Kidney glomerular epithelial cell (primary cell): Measurements from ENCODE around the gene DCAF11.
A peak's percentile ranks its signal among the peaks of the same experiment; 100 is the strongest.

Source experiments
- DNase-seq: peaks from one replicate; lab custom pipeline; 2025; lab: John Stamatoyannopoulos, UW

The DCAF11 gene

DNA sequence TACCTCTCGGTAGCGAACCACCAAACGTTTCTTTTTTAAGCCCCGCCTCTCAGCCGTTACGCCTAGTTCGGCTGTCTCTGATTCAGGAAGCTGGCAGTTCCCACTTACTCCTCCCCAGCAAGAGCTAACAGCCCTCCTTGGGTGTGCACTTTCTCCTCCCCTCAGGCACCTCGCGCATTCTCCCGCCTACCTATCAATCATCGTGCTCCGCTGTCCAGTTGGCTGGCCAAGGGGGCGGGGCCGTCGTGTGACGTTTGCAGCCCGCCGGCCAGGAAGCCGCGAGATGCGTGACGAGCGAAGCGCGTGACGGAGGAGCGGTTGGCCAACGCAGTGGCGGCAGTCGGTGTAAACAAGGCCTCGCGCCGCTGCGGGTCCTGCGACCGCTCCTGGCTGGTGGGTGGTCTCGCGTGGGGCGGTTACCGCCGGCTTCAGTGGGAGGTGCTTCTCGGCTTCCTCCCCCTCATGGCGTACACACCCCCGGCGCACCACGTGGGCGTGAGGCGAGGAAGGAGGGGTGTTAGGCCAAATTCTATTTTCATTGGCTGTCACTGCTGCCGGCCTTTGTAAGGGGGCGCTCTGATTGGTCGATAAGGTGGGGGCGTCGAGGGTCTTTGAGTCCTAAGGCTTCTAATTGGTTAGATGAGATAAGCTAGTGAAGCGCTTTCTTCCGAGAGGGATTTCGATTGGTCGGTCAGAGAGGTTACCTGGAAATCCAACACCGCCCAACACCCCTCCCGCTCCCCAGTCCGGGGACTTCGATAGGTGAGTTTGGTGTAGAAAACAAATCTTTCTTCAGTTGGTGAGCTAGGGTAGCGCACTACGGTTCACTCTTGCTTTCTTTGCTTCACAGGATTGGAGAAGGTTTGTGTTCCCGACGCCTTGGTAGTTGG, at the start of gene DCAF11, which contains the start of gene NRL:
DCAF11 (plus strand) TSS at position 246 of the 890 bp plus-strand sequence. CDS start 818 bp downstream, outside the sequence.
NRL (minus strand) TSS at position 418 of the 890 bp plus-strand sequence. CDS start 32,101 bp downstream, outside the sequence.
- peak; percentile 100 for DNase-seq

DNA sequence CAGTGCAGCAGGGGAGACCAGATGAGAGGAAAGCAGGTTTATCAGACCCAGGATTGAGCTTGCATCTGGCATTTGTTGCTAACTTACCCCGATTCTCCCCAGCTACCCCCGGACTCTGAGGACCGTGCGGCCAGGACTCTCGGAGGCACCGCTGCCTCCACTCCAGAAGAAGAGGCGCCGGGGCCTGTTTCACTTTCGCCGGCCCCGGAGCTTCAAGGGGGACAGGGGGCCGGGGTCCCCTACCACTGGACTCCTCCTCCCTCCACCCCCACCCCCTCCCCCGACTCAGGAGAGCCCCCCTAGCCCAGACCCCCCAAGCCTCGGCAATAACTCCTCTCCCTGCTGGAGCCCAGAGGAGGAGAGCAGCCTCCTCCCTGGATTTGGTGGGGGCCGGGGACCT, 49.7 kb upstream of the DCAF11 start:
- no peak for DNase-seq

DNA sequence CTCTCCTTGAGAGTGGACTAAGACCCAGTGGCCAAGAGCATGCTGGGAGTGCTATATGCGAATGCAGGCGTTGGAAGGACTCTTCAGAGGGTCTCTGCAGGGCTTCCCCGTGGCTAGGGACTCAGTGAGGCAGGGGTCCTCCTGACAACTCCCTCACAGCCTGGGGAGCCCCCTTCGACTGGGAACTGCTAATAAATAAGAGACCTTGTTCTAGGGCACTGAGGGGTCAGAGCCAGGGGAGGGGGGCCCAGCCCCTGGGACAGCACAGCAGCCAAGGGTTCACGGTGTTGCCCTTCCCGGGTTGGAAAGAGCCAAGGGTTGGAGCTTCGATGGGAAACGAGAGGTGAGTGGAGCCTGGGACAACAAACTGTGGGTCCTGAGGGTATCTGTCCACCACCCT, 49.2 kb upstream of the DCAF11 start:
- no peak for DNase-seq

DNA sequence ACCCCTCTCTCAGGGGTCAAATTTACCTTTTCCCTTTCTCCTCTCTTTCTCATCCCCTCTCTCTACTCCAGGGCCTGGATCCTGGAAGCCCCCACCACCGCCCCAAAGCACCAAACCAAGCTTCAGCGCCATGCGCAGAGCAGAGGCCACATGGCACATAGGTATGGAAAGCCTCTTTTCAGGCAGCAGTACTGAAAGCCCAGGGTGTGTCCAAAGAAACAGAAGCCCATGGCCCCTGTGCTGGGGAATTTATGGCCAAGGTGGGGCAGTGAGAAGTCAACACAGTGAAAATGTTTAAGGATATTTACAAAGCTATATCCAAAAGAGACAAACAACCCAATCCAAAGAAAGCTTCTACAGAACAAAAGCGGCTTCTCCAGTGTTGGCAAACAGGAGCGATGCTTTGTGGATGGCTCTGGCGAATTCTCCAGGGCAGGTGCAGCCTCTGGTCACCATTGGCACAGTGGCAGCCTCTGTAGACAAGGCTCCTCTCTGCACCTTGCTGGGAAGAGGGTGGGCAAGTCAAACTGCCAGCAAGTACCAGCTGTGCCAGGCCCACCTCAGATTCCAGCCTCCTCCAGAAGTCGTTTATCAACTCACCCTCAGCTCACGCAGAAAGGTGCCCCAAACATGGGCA, 48.0 kb upstream of the DCAF11 start:
- no peak for DNase-seq

DNA sequence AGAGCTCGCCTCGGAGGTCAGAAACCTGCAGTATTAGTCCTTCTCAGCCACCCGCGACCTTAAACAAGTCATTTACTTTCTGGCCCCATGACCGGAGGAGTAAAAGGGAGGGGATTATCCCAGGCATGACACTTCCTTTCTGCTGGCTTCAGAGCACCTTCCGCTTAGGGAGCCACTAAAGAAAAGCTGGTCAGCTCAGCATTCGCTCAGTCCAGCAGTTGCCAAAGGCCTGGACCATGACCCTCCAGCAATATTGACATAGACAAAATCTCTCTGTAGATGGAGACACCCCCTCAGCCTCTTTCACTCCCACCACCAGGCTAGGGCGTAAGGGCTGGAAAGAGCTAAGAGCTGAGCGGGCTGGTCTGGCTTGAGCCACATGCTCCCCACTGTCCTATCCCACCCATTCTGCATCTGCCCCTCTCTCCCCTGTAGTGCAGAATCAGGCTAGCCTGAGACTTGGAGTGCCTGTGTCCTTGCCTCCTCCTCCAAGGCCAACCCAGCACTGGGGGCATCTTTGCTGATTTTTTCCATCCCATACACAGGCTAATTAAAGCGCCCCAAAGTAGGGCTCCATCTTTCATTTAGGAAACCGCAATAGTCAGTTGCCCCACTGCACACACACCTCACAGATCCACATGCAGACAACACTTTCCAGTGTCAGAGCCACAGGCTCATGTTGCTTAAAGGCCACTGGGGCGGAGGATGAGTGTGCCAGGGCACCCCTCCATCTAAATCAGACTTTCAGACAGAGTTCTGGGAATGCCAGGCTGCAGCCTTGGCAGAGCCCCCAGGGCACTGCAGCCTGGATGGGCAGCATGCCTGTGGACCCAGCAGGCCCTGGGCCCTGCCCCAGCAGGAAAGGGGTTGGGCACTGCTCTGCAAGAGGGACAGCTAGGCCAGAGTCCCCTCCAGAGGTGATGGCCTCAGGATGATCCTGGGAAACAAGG, 47.2 kb upstream of the DCAF11 start:
- no peak for DNase-seq

DNA sequence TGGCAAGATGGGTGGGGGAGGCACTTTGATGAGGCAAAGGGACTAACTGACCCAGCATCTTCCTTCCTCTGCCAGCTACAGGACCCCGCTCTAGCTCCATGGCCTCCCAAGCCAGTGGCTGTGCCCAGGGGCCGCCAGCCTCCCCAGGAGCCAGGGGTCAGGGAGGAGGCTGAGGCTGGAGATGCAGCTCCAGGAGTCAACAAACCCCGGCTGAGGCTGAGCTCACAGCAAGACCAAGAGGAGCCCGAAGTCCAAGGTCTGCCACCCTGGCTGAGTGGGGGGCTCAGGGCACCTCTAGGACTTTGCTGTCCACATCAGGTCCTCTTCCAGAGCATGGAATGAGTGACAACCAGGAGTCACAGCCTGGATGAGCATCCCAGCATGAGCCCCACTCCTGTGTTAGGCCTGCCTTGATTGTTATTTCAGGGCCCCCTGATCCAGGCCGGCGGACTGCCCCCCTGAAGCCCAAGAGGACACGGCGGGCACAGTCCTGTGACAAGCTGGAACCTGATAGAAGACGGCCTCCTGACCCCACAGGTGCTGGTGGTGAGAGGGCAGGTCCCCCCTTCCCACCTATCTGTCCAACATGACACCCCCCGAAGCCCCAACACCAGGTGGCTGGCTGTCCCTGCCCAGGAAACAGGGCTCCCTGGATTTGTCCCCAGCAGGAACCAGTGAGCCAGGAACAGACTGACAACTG, 45.7 kb upstream of the DCAF11 start:
- no peak for DNase-seq

DNA sequence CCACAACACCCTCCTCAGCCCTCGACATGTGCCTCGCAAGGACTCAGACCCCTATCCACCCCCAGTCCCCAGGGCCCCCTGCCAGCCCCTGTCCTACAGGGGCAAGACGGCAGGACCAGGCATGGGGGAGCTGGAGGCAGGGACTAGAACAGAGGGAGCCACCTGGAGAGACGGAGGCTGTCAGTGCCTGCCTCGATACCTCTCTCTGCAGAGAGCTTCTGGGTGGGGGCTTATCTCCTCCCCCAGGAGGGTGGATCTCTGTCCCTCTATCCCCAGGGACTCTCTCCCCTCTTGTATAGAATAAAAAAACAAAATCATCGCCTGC, 45.2 kb upstream of the DCAF11 start:
- DNase-seq, result no peak

DNA sequence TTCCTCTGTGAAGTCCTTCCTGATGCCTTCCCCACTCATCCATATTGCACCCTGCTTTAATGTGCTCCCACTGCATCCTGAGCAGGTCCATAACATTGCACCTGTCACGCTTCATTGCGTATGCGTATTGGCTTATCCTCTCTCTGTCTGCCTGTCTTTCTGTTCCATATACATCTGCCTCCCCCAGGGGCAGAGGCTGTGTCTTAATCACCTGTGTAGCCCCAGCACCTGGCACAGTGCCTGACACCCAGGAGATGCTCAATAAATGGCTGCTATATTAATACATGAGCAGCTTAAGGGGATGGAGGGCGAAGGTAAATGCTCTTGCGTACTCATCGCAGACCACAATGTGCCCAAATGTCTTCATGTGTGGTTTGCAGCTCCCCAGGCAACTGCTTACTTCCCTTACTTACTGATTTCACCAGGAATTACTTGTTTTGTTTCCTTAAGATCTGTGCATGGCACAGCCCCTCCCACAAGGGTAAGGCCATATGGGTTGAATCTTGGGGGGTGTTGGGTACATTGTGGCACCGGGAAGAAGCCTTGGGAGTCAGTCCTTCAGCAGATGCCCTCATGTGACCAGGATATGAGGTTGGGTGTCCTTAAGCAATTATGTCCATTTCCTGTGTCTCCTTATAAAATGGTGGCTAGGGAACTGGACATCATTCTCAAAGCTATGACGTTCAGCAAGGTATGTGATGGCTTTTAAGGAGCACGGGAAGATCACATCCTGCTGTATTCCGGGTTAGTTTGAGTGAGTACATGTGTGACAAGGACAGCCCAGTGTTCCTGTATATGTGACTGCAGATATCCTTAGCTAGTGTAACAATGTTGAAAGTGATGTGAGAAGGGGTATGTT, 44.1 kb upstream of the DCAF11 start:
- no peak for DNase-seq

DNA sequence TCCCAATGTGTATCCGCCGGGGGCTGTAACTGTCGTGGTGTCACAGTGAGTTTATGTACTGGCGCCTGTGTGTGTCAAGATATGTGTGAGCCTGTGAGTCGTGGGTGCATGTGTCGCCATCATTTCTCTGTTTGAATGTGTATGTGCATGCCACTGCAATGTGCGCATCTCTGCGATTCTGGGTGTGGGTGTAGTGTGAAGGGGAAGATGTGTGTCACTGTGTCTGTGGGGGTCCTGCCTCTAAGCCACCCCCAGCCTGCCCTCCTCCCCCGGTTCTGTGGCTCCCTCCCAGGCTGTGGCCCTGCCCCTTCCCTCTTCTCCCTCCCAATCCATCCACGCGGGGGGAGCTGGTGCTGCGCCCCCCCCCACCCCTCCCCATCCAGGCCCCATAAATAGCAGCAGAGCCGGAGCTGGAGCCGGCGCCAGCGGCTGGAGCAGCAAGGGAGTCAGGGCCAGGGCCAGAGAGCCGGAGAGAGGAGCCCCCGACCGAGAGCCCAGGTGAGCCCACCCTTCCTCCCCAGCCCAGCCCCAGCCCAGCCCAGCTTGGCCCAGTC, 43.4 kb upstream of the DCAF11 start, which contains the start of gene CPNE6:
CPNE6 (plus strand) TSS at position 419 of the 554 bp plus-strand sequence. CDS start 1,375 bp downstream, outside the sequence.
- DNase-seq, result no peak

DNA sequence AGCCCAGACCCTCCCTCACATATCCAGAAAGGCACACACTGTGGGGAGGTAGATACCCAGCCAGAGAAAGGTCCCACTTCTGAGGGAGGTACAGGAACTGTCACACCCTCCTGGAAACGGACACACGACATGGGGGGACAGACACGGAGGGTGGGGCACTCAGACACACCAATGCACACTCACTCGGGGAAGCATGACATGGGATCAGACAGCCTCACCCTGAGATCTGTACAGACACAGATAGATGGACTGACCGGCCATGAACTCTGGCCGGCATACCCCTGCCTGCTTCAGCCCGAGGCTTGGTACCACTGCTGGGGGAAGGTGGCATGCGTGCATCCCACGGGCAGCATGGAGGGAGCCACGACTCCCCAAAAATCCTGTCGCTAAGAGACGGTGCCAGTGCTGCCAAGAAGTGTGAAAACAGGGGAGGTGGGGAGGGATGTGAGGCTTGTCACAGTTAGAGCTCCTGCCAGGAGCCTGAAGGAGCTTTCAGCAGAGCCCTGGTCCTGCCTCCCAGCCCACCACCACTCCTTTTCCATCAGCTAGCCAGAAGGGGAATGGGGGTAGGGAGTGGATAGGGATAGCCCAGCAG, 42.6 kb upstream of the DCAF11 start:
- no peak for DNase-seq

DNA sequence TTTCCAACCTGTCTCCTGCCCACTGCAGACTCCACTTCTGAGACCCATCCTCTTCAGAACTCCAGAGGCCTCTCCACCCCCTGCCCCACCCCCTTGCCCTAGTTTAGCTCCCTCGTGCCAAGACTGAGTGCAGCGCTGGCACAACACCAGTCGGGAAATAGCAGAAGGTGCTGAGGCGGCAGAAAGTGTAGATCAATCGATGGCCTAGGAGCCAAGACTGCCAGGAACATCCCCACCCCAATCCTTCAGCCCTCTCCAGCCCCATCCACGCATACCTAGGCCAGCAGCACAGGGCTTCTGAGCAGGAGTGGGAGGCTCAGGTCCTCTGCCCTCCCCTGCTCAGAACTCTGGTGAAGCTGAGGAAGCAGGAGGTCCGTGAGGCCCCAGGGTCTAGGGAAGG, 42.1 kb upstream of the DCAF11 start:
- no peak for DNase-seq

DNA sequence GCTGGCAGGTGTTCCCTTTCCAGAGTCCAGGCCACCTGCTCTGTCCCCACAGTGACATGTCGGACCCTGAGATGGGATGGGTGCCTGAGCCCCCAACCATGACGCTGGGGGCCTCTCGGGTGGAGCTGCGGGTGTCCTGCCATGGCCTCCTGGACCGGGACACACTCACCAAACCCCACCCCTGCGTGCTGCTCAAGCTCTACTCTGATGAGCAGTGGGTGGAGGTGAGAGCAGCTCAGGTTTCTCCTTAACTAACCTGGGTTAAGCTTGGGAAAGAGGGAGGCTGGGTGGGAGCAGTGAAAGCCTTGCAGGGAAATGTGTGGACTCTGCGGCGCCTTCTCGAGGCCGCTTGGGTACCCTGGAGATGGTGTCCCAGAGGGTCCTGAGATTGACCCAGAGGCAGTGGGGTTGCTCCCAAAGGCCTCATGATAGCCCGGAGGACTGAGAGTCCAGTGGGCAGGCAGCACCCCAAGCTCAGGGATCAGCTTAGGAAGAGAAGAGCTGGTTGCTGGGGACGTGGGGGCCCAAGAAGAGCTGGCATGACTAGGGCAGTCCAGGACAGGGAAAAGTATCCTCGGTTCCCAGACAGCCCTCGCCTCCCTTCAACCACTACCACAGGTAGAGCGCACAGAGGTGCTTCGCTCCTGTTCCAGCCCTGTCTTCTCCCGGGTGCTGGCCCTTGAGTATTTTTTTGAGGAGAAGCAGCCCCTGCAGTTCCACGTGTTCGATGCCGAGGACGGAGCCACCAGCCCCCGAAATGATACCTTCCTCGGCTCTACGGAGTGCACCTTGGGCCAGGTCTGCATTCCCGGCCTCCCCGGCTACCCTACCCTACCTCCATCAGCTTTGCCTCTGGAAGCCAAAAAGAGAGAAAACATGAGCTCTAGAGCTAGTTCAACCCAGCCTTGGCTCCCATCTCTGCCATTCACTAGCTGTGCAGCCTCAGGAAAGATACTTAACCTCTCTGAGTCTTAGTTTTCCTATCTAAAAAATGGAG, 41.4 kb upstream of the DCAF11 start:
- no peak for DNase-seq

DNA sequence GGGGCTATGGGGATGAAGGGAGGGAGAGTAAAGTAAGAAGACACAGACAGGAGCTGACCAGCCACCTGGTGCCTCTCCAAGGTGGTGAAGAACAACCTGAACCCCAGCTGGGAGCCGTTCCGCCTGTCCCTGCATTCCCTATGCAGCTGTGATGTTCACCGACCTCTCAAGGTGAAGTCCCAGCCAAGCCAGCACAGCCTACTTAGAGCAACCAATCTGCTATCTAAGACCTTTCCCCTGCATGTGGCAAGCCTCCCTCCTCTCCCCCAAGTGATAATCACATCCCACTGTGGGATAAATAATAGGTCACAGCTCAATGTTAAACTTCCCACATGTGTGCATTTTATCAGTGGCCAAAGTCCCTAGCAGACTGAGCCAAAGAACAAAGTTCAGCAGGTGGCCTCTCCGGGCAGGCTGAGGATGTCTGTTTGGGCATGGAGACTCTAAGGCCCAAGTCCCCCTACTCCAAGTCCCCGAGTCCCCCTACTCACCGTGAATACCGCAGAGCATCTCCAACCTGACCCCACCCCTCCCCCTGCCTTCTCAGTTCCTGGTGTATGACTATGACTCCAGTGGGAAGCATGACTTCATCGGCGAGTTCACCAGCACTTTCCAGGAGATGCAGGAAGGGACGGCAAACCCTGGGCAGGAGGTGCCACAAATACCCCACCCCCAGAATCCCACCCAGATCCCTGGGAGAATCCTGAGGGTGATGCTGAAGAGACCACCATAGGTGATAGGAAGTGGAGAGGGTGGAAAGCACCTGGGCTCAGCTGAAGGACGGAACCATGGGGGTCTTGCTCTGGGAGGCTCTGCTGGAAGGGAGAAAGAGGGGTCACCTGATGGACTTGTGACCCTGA, 39.7 kb upstream of the DCAF11 start:
- DNase-seq, result no peak

DNA sequence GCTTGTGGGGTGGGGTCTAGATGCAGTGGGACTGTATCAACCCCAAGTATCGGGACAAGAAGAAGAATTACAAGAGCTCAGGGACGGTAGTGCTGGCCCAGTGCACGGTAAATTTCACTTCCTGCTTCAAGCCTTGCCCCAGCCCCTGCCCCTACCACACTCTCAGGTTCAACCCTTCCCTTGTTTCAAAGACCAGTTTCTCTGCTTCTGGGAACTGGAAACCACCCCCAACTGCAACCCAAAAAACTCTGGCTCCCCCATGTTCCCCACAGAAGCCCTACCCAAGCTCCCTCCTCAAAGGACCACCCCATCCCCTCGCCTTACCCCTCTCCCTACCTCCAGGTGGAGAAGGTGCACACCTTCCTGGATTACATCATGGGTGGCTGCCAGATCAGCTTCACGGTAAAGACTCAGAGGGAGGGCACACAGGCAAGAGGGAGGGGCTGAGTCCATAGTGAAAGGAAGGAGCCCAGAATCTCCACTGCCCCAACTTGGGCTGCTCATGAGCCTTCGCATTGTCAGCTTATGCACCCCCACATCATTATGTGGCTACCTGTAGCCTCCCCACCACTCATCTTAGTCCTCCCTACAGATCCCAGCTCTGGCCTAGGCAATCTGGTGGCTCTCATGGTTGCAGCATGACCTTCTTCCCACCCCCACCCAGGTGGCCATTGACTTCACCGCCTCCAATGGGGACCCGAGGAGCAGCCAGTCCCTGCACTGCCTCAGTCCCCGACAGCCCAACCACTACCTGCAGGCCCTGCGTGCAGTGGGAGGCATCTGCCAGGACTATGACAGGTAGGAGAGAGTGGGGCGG, 38.9 kb upstream of the DCAF11 start:
- no peak for DNase-seq

DNA sequence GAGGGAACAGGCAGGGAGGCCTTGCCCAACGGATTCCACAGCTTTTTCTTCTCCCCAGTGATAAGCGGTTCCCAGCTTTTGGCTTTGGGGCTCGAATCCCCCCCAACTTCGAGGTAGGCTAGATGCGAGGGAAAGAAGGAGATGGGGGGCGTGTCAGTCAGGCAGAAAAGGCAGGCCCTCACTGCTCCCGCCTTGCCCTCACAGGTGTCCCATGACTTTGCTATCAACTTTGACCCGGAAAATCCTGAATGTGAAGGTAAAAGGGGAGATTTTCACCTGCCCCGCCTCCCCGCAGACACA, 38.3 kb upstream of the DCAF11 start:
- DNase-seq, result no peak

DNA sequence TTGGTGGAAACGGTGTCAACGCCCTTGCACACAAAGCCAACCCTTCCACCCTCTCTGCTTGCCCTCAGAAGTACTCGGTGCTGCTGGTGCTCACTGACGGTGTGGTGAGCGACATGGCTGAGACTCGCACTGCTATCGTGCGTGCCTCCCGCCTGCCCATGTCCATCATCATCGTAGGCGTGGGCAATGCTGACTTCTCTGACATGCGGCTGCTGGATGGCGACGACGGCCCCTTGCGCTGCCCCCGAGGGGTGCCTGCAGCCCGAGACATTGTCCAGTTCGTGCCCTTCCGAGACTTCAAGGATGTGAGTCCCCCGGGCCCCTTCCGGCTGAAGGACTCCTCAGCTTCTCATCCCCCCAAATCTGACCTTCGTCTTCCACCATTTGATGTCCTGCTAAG, 37.5 kb upstream of the DCAF11 start:
- DNase-seq, result no peak

DNA sequence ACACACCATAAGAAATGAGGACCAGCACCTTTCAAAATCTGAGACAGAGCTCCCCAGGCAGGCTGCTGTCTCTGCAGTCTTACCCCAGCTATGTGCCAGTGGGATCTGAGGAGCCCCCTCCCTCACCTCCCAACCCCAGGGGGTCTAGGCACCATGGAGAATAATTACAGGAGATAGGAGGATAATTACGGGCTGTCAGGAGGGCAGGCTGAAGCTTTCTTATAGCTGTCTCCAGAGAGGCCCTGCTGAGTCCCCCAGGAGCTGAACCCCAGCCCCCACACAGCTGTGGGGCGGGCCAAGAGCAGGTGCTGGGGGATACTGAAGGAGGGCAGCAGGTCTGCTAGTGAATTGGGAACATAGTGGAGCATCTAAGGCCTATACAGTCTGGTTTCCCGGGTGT, 36.4 kb upstream of the DCAF11 start:
- DNase-seq, result no peak
